Nephron (organoid): ENCODE results near the gene GRAP2.

Experiments
- H3K27ac Mint-ChIP-seq, 3 experiments: 2 replicates each; pipeline ENCODE4 v1.8.0; 2020; ENCODE audit warnings: mixed read lengths in 3 of 3, mild to moderate bottlenecking in 2 of 3, moderate library complexity in 1 of 3
- H3K27me3 Mint-ChIP-seq: 2 replicates; pipeline ENCODE4 v1.8.0; 2021; ENCODE audit warnings: low read depth, mild to moderate bottlenecking, moderate library complexity, mixed read lengths
- H3K36me3 Mint-ChIP-seq: 2 replicates; pipeline ENCODE4 v1.8.0; 2020; ENCODE audit warnings: low read depth, mixed read lengths
- H3K4me1 Mint-ChIP-seq: 2 replicates; pipeline ENCODE4 v1.8.0; 2020; ENCODE audit warnings: mixed read lengths
- H3K4me3 Mint-ChIP-seq, 3 experiments: 2 replicates each; pipeline ENCODE4 v1.8.0; 2020; ENCODE audit warnings: mild to moderate bottlenecking in 3 of 3, mixed read lengths in 3 of 3, moderate library complexity in 2 of 3
- H3K9me3 Mint-ChIP-seq: 2 replicates; pipeline ENCODE4 v1.8.0; 2020; ENCODE audit warnings: mixed read lengths
- TF ChIP-seq, protein P1 (sequence below), 3 experiments: fragments of 200-600 bp; sonication (generic); IDR thresholded peaks; one replicate each; pipeline ENCODE4 v1.5.0; 2021; ENCODE audit warnings: antibody characterized with exemption in 3 of 3; ENCODE audit not compliant: unreplicated experiment in 3 of 3

GRAP2 gene

DNA sequence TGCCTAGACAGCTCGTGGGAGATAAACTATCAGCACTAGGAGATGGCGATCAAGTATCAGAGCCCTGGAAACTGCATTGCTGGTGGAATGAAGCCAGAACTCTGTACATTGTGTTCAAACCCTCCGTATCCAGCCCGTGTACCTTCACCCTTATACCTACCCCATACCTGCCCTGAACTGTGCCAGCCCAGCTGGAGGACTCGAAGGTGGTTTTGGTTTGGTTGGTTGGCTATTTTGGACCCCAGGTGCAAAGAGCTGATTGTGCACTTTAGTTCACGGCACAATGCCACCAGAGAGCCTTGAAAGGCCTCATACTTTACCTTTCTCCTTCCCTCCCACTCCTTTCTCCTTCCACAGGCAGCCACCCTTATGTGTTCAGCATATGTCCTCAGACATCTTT, 109.9 kb downstream of the GRAP2 start:
- H3K27me3 Mint-ChIP-seq: peaks cover 47% of the 10 kb centered on the region
- TF ChIP-seq, protein P1, sequence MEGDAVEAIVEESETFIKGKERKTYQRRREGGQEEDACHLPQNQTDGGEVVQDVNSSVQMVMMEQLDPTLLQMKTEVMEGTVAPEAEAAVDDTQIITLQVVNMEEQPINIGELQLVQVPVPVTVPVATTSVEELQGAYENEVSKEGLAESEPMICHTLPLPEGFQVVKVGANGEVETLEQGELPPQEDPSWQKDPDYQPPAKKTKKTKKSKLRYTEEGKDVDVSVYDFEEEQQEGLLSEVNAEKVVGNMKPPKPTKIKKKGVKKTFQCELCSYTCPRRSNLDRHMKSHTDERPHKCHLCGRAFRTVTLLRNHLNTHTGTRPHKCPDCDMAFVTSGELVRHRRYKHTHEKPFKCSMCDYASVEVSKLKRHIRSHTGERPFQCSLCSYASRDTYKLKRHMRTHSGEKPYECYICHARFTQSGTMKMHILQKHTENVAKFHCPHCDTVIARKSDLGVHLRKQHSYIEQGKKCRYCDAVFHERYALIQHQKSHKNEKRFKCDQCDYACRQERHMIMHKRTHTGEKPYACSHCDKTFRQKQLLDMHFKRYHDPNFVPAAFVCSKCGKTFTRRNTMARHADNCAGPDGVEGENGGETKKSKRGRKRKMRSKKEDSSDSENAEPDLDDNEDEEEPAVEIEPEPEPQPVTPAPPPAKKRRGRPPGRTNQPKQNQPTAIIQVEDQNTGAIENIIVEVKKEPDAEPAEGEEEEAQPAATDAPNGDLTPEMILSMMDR (IDR thresholded peaks at IDR 0.05; ENCODE audit: unreplicated experiment in 3 of 3): no peak
- H3K36me3 Mint-ChIP-seq: no peaks in the 10 kb centered on the region
- no peak overlapping the region for H3K27ac Mint-ChIP-seq
- H3K4me1 Mint-ChIP-seq: peaks cover 16% of the 10 kb centered on the region
- no peak overlapping the region for H3K4me3 Mint-ChIP-seq
- no peaks in the 10 kb centered on the region for H3K9me3 Mint-ChIP-seq

DNA sequence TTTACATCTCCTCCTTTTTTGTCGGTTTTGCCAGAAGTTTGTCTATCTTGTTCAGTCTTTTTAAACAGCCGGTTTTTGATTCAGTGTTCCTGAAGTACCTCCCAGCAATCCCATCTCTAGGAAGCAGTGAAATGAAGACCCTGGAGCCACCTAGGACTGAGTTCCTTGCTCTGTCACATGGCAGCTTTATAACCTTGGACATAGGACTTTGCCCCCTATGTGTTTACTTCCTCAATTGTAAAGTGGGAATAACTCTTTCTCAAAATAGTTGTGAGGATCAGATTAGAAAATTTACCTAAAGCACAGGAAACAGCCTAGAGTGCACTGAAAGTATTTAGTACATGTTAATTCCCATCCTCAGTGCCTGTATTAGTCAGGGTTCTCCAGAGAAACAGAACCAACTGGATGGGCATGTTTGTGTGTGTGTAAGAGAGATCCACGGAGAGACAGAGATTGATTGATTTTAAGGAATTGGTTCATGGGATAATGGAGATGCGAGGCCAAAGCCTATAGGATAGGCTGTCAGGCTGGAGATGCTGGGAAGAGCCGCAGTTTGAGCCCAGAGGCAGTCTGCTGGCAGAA, 113.9 kb downstream of the GRAP2 start:
- Mint-ChIP-seq H3K4me1 (no peaks in the 10 kb centered on the region), H3K36me3 (no peaks in the 10 kb centered on the region), H3K9me3 (no peaks in the 10 kb centered on the region), H3K4me3 (no peak overlapping the region), H3K27ac (no peak overlapping the region), H3K27me3 (peaks cover 19% of the 10 kb centered on the region)
- TF ChIP-seq, protein P1 (IDR thresholded peaks at IDR 0.05; ENCODE audit: unreplicated experiment in 3 of 3): no peak

DNA sequence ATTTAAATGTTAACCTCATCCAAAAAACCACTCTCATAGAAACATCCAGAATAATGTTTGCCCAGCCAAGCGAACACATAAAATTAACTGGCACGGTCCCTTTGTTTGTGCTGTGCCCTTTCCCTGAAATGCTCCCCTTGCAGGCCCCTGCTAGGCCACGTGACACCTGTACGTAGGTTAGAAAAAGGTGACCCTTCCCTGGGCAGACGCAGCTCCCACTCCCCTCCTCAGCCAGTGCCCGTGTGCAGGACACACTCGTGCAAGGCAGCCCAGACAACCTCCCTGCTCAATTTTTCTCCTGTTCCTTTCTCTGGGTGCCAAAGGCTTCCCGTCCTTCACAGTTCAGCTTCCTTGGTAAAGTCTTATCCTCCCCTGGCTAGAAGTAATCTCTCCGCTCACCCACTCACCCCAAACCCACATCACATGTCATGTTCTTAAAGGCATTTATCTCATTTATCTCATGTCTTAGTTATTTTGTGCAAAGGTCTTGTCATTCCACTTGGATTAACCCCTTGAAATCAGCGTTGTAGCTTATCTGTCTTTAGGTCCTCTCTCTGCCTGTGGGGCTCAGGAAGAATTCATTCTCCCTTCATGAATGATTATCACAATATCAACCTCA, 114.6 kb downstream of the GRAP2 start:
- H3K4me3 Mint-ChIP-seq: no peak overlapping the region
- H3K27me3 Mint-ChIP-seq: peaks cover 17% of the 10 kb centered on the region
- no peaks in the 10 kb centered on the region for H3K36me3 Mint-ChIP-seq
- H3K9me3 Mint-ChIP-seq: no peaks in the 10 kb centered on the region
- H3K4me1 Mint-ChIP-seq: no peaks in the 10 kb centered on the region
- TF ChIP-seq, protein P1 (IDR thresholded peaks at IDR 0.05; ENCODE audit: unreplicated experiment in 3 of 3): no peak
- H3K27ac Mint-ChIP-seq: no peak overlapping the region

DNA sequence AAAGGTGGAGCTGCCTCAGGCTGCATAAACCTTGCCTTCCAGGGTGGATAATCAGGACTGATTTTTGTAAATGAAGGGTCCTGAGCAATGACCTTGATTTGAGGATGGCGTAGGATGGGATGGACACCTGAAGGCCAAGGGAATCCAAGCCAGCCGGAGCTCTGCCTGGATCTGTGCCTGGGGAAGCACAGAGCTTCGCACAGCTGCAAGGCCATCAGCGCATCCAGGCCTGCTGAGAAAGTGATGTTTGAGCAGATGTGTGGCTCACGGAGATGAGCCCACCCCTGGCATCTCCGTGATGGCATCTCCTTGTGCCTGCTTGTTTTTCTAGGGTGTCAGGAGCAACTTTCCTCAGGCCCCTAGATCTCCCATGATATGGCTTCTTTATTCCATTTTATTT, 117.2 kb downstream of the GRAP2 start:
- no peak overlapping the region for H3K27ac Mint-ChIP-seq
- H3K4me1 Mint-ChIP-seq: no peaks in the 10 kb centered on the region
- no peak overlapping the region for H3K4me3 Mint-ChIP-seq
- TF ChIP-seq, protein P1 (IDR thresholded peaks at IDR 0.05; ENCODE audit: unreplicated experiment in 3 of 3): no peak
- H3K36me3 Mint-ChIP-seq: no peaks in the 10 kb centered on the region
- H3K27me3 Mint-ChIP-seq: peaks cover 16% of the 10 kb centered on the region
- no peaks in the 10 kb centered on the region for H3K9me3 Mint-ChIP-seq

DNA sequence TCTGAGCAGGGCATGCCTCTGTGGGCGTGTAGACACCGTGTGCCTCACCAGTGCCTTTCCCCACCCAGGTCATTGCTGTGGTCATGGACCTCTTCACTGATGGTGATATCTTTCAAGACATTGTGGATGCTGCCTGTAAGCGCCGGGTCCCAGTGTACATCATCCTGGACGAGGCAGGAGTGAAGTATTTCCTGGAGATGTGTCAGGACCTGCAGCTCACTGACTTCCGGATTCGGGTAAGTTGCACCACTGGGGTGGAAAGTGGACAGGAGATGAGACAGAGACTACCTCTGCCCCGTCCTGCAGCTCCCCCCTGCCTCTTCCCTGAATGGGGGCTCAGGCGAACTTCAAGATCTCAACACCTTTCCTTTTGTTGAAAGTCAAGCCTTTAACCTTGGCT, 118.2 kb downstream of the GRAP2 start:
- no peaks in the 10 kb centered on the region for H3K36me3 Mint-ChIP-seq
- H3K9me3 Mint-ChIP-seq: no peaks in the 10 kb centered on the region
- peaks cover 23% of the 10 kb centered on the region for H3K27me3 Mint-ChIP-seq
- H3K27ac Mint-ChIP-seq: no peak overlapping the region
- no peak overlapping the region for H3K4me3 Mint-ChIP-seq
- H3K4me1 Mint-ChIP-seq: no peaks in the 10 kb centered on the region
- TF ChIP-seq, protein P1 (IDR thresholded peaks at IDR 0.05; ENCODE audit: unreplicated experiment in 3 of 3): no peak

DNA sequence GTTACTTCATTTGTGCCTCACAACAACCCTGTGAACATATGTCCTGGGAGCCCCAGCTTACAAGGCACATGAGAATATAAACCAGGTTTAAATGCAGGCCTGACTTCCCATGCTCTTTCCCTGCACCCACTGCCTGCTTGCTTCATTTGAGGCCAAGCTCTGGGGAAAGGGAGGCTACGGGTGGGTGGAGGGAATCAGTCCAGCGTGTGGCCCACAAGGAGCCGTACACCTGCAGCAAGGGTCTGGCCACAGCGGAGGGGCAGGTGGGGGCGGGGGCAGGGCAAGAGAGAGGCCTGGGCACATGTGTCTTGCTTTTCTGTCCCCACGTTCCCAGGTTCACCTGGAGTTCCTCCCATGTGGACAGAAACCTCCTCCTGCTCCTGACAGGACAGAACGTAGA, 120.1 kb downstream of the GRAP2 start:
- TF ChIP-seq, protein P1 (IDR thresholded peaks at IDR 0.05; ENCODE audit: unreplicated experiment in 3 of 3): no peak
- no peaks in the 10 kb centered on the region for H3K9me3 Mint-ChIP-seq

More for the DNA sequence above, 120.1 kb downstream of the GRAP2 start:
- H3K4me1 Mint-ChIP-seq: no peaks in the 10 kb centered on the region
- H3K27me3 Mint-ChIP-seq: peaks cover 28% of the 10 kb centered on the region
- H3K36me3 Mint-ChIP-seq: no peaks in the 10 kb centered on the region
- no peak overlapping the region for H3K4me3 Mint-ChIP-seq
- no peak overlapping the region for H3K27ac Mint-ChIP-seq
